Mesendoderm (in vitro differentiated cells): ENCODE results near the gene TM9SF2.

Experiments
- DNase-seq: peaks from one replicate; pipeline ENCODE4 v3.0.0; 2013
- H2AK5ac ChIP-seq: 2 replicates; pipeline ENCODE4 v1.6.1; 2013; ENCODE audit warnings: low read length, inconsistent platforms
- H2BK120ac ChIP-seq: 2 replicates; pipeline ENCODE4 v1.6.1; 2013; ENCODE audit warnings: low read depth, mild to moderate bottlenecking, low read length, moderate library complexity, mixed read lengths
- H2BK15ac ChIP-seq: replicated peaks from 2 replicates; pipeline ENCODE4 v1.6.1; 2013; ENCODE audit warnings: low read depth, mild to moderate bottlenecking, moderate library complexity
- H2BK5ac ChIP-seq: 2 replicates; pipeline ENCODE4 v1.6.1; 2013; ENCODE audit warnings: low read length, inconsistent platforms
- H3K18ac ChIP-seq: 2 replicates; pipeline ENCODE4 v1.6.1; 2013; ENCODE audit warnings: mild to moderate bottlenecking, low read length, mixed read lengths
- H3K23ac ChIP-seq: one replicate; pipeline ENCODE4 v1.6.1; 2013; ENCODE audit warnings: low read length
- H3K27ac ChIP-seq: 2 replicates; pipeline ENCODE4 v1.5.1; 2013; ENCODE audit warnings: low read depth, mild to moderate bottlenecking, inconsistent platforms, low read length, moderate library complexity
- H3K27me3 ChIP-seq: 2 replicates; pipeline ENCODE4 v1.6.1; 2013; ENCODE audit warnings: low read length, control low read depth, mild to moderate bottlenecking, inconsistent platforms; ENCODE audit not compliant: insufficient read depth, poor library complexity
- H3K36me3 ChIP-seq: 2 replicates; pipeline ENCODE4 v1.6.1; 2013; ENCODE audit warnings: low read length, inconsistent platforms; ENCODE audit not compliant: control insufficient read depth, insufficient read depth
- H3K4ac ChIP-seq: one replicate; pipeline ENCODE4 v1.6.1; 2013; ENCODE audit warnings: low read depth, mild to moderate bottlenecking, low read length, moderate library complexity
- H3K4me1 ChIP-seq: 2 replicates; pipeline ENCODE4 v1.6.1; 2013; ENCODE audit warnings: low read depth, low read length, inconsistent platforms; ENCODE audit not compliant: control insufficient read depth
- H3K4me2 ChIP-seq: 2 replicates; pipeline ENCODE4 v1.6.1; 2013; ENCODE audit warnings: low read length
- H3K4me3 ChIP-seq: 2 replicates; pipeline ENCODE4 v1.5.1; 2013; ENCODE audit warnings: mild to moderate bottlenecking, low read length
- H3K56ac ChIP-seq: one replicate; pipeline ENCODE4 v1.6.1; 2013; ENCODE audit warnings: low read length
- H3K79me1 ChIP-seq: 2 replicates; pipeline ENCODE4 v1.6.1; 2013; ENCODE audit warnings: low read length, inconsistent platforms
- H3K79me2 ChIP-seq: 2 replicates; pipeline ENCODE4 v1.6.1; 2013; ENCODE audit warnings: mild to moderate bottlenecking, low read length; ENCODE audit not compliant: control insufficient read depth, insufficient read depth
- H3K9ac ChIP-seq: 2 replicates; pipeline ENCODE4 v1.6.1; 2013; ENCODE audit warnings: low read length, inconsistent platforms
- H4K5ac ChIP-seq: one replicate; pipeline ENCODE4 v1.6.1; 2013; ENCODE audit warnings: low read length
- H4K8ac ChIP-seq: one replicate; pipeline ENCODE4 v1.6.1; 2013; ENCODE audit warnings: low read depth, mild to moderate bottlenecking, control low read depth, low read length, moderate library complexity
- WGBS: extraction: QIAGEN DNeasy Blood & Tissue Kit; methylation state at CpG from one replicate; pipeline ENCODE4 v1.1.7; 2013; ENCODE audit warnings: low lambda C conversion rate, missing lambda C conversion rate; ENCODE audit not compliant: insufficient coverage; ENCODE audit errors: extremely low coverage; 5-methylcytosine and 5-hydroxymethylcytosine counted together

TM9SF2 gene

DNA sequence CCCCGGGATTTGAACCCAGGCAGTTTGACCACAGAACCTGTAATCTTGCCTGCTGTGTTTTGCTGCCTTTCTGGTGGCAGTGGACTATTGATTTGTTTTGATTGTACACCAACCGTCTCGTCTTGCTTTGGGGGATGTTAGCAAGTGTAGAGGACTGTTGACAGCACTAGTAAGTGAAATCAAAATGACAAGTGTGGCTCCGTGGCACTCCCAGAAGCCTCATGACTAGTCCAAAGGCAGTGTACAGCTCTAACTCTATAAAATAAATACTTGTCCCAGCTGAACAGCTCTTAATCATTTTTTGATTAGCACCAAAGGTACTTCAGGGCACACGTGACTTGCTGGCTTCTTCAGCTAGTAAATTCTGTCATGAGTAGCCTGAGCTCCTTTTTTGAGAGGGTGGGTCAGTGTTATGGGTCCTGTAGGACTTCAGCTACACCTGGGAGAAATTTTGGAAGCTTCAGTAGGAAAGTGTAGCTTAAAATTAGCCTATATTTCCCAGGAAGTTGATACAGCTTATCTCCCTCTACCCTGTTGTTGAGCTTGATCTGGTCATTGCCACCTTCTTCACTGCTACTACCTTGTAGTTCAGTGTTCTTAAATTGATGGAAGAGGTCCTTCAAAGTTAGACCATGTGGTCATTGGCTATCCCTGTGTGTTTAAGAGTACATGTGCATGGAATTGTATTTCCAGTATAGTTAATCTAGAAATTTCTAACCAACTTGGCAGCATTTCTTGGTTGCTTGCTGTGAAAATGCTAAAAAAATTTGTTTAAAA lies 15.1 kb downstream of the TM9SF2 start:
- Histone ChIP-seq H2AK5ac (no peak overlapping the region), H2BK15ac (no peak overlapping the region), H3K36me3 (peaks cover 2% of the 10 kb centered on the region), H2BK120ac (no peak overlapping the region), H3K56ac (no peak overlapping the region), H3K18ac (no peak overlapping the region), H4K5ac (no peak overlapping the region), H3K4me1 (peaks cover 1% of the 10 kb centered on the region), H3K27ac (no peak overlapping the region), H4K8ac (no peak overlapping the region), H3K79me2 (peaks cover 28% of the 10 kb centered on the region), H3K4ac (no peak overlapping the region), H3K9ac (no peak overlapping the region), H3K4me2 (no peak overlapping the region), H3K27me3 (no peaks in the 10 kb centered on the region), H3K79me1 (peaks cover 10% of the 10 kb centered on the region), H2BK5ac (no peak overlapping the region), H3K4me3 (no peak overlapping the region), H3K23ac (no peak overlapping the region)
- no CpG with 5 or more reads among the region's 5 CpGs for WGBS
- no peak for DNase-seq

DNA sequence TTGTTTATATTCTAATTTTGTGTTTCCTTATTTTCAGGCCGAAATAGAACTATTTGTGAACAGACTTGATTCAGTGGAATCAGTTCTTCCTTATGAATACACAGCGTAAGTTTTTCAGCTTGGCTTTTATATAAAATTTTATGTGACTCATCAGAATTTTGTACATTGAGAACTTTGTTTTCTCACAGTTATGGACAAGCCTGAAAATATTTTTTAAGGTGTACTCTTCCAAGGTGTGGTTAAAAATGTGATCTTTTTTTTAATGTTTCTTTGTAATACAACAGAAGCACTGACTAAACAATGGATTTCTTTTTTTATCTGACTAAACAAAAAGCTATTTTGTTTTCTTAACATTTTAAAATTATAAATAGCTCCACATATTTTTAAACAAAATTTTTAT lies 16.3 kb downstream of the TM9SF2 start:
- Histone ChIP-seq H4K8ac (no peak overlapping the region), H3K18ac (no peak overlapping the region), H3K4me2 (no peak overlapping the region), H2BK120ac (no peak overlapping the region), H3K4me3 (no peak overlapping the region), H2BK5ac (no peak overlapping the region), H3K4me1 (no peaks in the 10 kb centered on the region), H3K27ac (no peak overlapping the region), H3K9ac (no peak overlapping the region), H3K36me3 (peaks cover 4% of the 10 kb centered on the region), H3K79me1 (peaks cover 7% of the 10 kb centered on the region), H3K79me2 (peaks cover 25% of the 10 kb centered on the region), H3K23ac (no peak overlapping the region), H2BK15ac (no peak overlapping the region), H3K4ac (no peak overlapping the region), H2AK5ac (no peak overlapping the region), H3K56ac (no peak overlapping the region), H4K5ac (no peak overlapping the region), H3K27me3 (no peaks in the 10 kb centered on the region)
- DNase-seq, result no peak
- no CpG with 5 or more reads among the region's 2 CpGs for WGBS

DNA sequence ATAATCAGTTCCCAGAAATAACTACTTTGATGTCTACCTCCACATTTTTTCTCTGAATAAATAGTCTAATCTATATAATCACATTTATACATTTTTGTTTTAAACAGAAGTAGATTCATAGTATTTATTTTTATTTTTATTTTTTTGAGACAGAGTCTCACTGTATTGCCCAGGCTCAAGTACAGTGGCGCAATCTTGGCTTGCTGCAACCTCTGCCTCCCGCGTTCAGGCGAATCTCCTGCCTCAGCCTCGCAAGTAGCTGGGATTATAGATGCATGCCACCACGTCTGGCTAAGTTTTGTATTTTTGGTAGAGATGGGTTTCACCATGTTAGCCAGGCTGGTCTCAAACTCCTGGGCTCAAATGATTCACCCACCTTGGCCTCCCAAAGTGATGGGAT lies 16.7 kb downstream of the TM9SF2 start:
- no peak overlapping the region for H3K56ac ChIP-seq
- H3K79me2 ChIP-seq, result peaks cover 24% of the 10 kb centered on the region
- no peak overlapping the region for H2BK5ac ChIP-seq
- H2AK5ac ChIP-seq, result no peak overlapping the region
- H2BK120ac ChIP-seq, result no peak overlapping the region
- H3K18ac ChIP-seq, result no peak overlapping the region
- no peak overlapping the region for H3K4me2 ChIP-seq
- no peak overlapping the region for H3K9ac ChIP-seq
- no CpG with 5 or more reads among the region's 6 CpGs for WGBS
- H3K27me3 ChIP-seq, result no peaks in the 10 kb centered on the region
- H2BK15ac ChIP-seq, result no peak overlapping the region
- peaks cover 7% of the 10 kb centered on the region for H3K79me1 ChIP-seq
- H3K4me1 ChIP-seq, result no peaks in the 10 kb centered on the region
- no peak for DNase-seq
- H3K36me3 ChIP-seq, result peaks cover 5% of the 10 kb centered on the region
- no peak overlapping the region for H3K4me3 ChIP-seq
- H3K23ac ChIP-seq, result no peak overlapping the region
- no peak overlapping the region for H3K4ac ChIP-seq
- H4K8ac ChIP-seq, result no peak overlapping the region
- no peak overlapping the region for H4K5ac ChIP-seq
- no peak overlapping the region for H3K27ac ChIP-seq

DNA sequence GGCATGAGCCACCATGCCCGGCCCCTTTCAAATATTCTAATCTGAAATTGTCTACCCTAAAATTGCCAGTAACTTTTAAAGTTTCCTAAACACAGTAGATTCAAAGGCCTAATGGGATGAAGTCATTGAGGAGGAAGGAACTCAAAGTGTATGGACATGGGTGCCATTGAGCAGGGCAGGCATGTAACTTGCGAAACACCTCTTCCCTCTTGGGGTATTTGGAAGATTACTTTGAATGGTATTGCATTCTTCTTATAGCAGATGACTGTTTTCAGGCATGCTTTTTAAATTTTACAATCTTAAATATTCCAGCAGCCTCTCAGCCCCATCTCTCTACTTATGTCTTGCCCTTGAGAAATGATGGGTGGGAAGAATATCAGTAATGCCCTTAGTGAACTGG lies 21.0 kb downstream of the TM9SF2 start:
- Histone ChIP-seq H3K79me1 (peaks cover 8% of the 10 kb centered on the region), H4K8ac (no peak overlapping the region), H3K36me3 (peaks cover 5% of the 10 kb centered on the region), H3K4me3 (no peak overlapping the region), H3K4ac (no peak overlapping the region), H2BK15ac (no peak overlapping the region), H3K27me3 (no peaks in the 10 kb centered on the region), H3K9ac (no peak overlapping the region), H4K5ac (no peak overlapping the region), H3K56ac (no peak overlapping the region), H3K18ac (no peak overlapping the region), H3K79me2 (no peaks in the 10 kb centered on the region), H3K4me2 (no peak overlapping the region), H3K27ac (no peak overlapping the region), H2BK5ac (no peak overlapping the region), H2BK120ac (no peak overlapping the region), H3K23ac (no peak overlapping the region), H2AK5ac (no peak overlapping the region), H3K4me1 (no peaks in the 10 kb centered on the region)
- no CpG with 5 or more reads among the region's 2 CpGs for WGBS
- no peak for DNase-seq

DNA sequence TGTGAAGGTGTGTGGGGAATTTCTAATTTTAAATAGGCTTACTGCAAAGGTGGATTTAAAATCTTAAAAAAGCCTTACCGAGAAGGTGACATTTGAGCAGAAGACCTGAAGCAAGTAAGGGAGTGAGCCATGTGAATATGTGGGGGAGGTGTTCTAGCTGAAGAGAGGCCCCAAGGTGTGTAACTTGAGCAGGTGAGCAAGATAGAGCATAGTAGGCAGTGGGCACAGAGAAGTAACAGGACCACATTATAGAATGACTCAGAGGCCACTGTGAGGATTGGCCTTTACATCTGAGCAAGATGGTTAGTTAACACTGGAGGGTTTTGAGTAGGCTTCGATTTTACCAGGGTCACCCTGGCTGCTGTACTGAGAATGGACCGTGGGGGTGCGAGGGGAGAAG lies 22.6 kb downstream of the TM9SF2 start:
- H3K4me1 ChIP-seq, result no peaks in the 10 kb centered on the region
- H3K79me2 ChIP-seq, result no peaks in the 10 kb centered on the region
- no peak overlapping the region for H3K9ac ChIP-seq
- peaks cover 5% of the 10 kb centered on the region for H3K36me3 ChIP-seq
- H3K27me3 ChIP-seq, result no peaks in the 10 kb centered on the region
- no peak overlapping the region for H3K4me3 ChIP-seq
- no peak overlapping the region for H2BK5ac ChIP-seq
- no peak overlapping the region for H2BK120ac ChIP-seq
- peaks cover 8% of the 10 kb centered on the region for H3K79me1 ChIP-seq
- no CpG with 5 or more reads among the region's 4 CpGs for WGBS
- no peak overlapping the region for H3K18ac ChIP-seq
- H3K27ac ChIP-seq, result no peak overlapping the region
- H3K56ac ChIP-seq, result no peak overlapping the region
- no peak for DNase-seq
- no peak overlapping the region for H4K8ac ChIP-seq
- no peak overlapping the region for H2BK15ac ChIP-seq
- no peak overlapping the region for H3K4ac ChIP-seq
- no peak overlapping the region for H3K4me2 ChIP-seq
- H4K5ac ChIP-seq, result no peak overlapping the region
- no peak overlapping the region for H2AK5ac ChIP-seq
- H3K23ac ChIP-seq, result no peak overlapping the region

DNA sequence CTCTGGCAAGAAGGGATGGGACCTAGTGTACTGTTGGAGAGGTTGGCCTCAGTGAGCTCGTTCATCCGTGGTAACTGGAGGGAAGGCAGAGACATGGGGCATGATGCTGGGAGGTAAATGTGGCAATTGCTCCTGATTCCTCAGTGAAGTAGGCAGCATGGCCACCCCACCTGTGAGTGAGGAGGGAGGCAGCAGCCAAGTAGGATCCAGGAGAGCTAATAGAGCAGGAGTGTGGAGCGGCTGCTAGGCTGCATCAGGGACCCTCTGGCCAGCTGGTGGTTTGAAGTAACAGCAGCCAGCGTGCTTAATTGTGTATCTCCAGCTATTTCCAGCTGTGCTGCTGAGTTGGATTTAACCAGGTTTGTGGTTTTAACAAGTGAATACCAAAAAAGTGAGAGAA lies 24.7 kb downstream of the TM9SF2 start:
- H3K79me2 ChIP-seq, result no peaks in the 10 kb centered on the region
- peaks cover 8% of the 10 kb centered on the region for H3K79me1 ChIP-seq
- no peaks in the 10 kb centered on the region for H3K27me3 ChIP-seq
- no peak overlapping the region for H3K23ac ChIP-seq
- no peak overlapping the region for H2BK15ac ChIP-seq
- no peak overlapping the region for H2BK5ac ChIP-seq
- H2AK5ac ChIP-seq, result no peak overlapping the region
- H3K4me2 ChIP-seq, result no peak overlapping the region
- H2BK120ac ChIP-seq, result no peak overlapping the region
- H4K8ac ChIP-seq, result no peak overlapping the region
- no peak overlapping the region for H3K27ac ChIP-seq
- peak; percentile 22 for DNase-seq
- no peak overlapping the region for H4K5ac ChIP-seq
- no peaks in the 10 kb centered on the region for H3K4me1 ChIP-seq
- no peak overlapping the region for H3K56ac ChIP-seq
- peaks cover 5% of the 10 kb centered on the region for H3K36me3 ChIP-seq
- no peak overlapping the region for H3K9ac ChIP-seq
- H3K4ac ChIP-seq, result no peak overlapping the region
- H3K18ac ChIP-seq, result no peak overlapping the region
- no CpG with 5 or more reads among the region's 4 CpGs for WGBS
- no peak overlapping the region for H3K4me3 ChIP-seq
